IPS-NIHi7 (cell line): ENCODE measurements around the gene PTGER2.
A peak's percentile ranks its signal among the peaks of the same experiment; 100 is the strongest.

Source experiments
- DNase-seq: peaks from one replicate; pipeline ENCODE4 v3.0.0; 2012; ENCODE audit warnings: mixed read lengths; ENCODE audit errors: extremely low spot score

PTGER2 gene

GRCh38 chr14:52304248-52304904 is 9.7 kb upstream of the PTGER2 start:
- no peak for DNase-seq

DNA sequence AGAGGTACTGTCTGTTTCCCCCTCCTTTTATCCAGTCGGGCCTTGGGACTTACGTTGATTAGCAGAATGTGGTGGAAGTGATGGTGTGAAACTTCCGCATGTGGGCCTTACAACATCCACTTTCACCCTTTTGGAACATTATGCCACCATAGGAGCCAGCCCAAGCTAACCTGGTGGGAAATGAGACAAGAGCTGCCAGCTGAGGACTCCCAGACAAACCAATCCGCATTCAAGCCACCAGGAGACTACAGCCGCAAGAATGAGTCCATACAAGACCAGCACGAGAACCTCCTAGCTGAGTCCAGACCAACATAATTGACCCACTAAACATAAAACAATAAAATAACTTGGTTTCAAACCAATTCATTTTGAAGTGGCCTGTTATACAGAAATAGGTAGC is 9.1 kb upstream of the PTGER2 start:
- no peak for DNase-seq

DNA sequence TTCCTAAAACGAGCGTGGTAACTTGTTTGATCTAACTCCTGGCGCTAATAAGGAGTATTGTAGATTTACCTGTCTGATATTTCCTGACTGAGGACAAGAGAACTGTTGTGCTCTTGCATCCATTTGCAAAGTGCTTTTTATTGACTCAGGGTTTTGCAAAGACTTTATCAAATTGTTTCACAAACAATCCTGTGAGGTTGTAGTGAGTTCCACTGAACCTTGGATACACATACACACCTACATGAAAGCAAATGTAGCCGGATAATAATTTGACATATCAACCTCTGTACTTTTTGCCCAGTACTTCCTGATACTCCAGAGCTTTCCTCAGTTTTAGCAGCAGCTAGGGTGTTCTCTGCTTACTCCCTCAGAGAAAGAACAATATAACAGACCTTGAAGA is 6.7 kb upstream of the PTGER2 start:
- no peak for DNase-seq

GRCh38 chr14:52307905-52308304 is 6.2 kb upstream of the PTGER2 start:
- DNase-seq, result no peak

DNA sequence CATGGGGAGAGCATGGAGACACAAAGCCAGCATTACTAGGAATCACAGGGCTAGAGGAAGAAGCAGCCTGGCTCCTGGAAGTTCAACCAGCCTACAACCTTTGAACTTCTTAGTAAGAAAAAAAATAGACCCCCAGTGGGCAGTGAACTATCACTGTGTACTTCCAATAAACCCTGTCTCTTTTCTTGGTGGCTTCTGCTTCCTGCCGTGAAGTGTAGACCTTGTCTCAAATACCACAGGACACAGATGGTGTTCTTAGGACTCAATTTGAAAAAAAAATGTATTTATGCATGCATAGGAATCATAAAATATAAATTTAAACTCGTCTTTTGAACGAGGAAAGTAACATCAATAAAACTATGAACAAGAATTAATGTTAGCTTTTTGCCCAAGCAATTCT is 3.6 kb upstream of the PTGER2 start:
- DNase-seq, result no peak

DNA sequence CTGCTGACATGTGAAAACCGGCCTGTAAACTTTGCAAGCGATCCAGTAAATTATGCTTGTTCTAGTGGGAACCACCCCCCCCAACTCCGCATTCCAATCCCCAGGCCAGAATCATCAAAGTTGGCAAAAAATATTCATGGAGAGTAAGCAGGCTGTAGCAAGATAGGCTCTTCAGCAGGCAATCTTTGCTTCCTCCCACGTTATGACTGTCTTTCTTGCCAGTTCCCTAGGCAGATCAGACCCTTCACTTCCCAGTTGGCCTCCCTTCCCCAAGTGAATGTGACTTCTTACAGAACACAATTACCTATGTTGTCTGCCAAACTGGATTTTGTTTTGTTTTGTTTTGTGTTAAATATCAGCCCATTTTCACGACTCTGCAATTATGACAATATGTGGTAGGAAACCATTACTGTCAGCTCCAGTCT is 1.2 kb upstream of the PTGER2 start:
- DNase-seq, result no peak

DNA sequence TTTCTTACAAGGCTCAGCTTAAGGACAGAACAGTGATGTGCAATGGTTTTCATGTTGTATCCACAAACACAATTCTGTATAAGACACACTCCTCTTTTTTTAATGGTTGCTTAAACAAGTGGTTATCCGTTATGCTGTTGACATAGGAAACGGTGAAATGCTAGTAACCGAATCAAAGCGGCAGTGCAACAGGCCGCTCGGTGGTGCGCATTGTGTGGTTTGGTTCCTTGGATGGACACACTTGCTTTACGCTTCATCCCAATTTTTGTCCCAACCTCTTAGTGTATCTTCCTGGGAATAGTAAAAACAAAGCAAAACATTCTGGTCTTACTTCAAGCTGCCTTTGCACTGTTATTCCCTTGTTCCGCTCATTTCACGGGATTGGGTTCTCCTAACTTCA is 650 bp upstream of the PTGER2 start:
- no peak for DNase-seq

GRCh38 chr14:52314595-52315354 is 663 bp downstream of the PTGER2 start:
- peak; percentile 58 for DNase-seq

GRCh38 chr14:52315355-52315718 is 1.2 kb downstream of the PTGER2 start:
- no peak for DNase-seq

DNA sequence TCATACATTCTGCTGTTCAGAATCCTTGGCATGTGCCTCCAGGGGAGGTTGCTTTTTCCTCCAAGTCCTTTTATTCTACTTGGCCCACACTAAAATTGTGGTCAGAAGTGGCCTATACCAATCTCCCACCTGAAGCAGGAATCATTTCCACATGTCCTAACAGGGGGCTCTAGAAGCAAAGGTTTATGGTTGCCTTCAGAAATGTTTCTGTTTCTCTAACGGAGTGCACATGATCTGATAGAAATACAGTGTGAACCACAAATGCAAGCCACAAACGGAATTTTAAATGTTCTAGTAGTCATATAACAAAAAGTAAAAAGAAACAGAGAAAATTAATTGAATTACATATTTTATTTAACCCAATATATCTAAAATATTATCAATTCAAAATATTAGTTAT is 4.0 kb downstream of the PTGER2 start:
- no peak for DNase-seq

- DNase-seq, result no peak
Observed at GRCh38 chr14:52318826-52319645, 4.9 kb downstream of the PTGER2 start.

GRCh38 chr14:52319919-52320318 is 5.8 kb downstream of the PTGER2 start:
- no peak for DNase-seq

DNA sequence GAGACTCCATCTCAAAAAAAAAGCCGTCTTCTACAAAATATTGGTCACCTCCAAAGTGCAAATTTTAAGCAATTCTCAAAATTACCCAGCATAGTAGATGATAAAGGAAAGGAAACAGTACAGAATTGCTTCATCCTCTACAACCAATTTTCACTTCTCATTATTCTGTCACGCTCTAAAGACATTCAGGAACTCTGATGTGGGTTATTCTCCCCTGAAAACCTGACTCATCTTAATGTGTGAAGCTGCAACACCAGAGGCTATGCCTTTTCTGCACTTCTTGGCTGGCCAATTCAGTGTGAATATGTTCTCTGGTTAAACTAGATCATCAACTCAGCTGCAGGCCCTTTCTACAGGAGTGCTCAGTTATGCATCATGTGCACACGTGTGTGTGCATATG is 11.0 kb downstream of the PTGER2 start:
- no peak for DNase-seq

DNA sequence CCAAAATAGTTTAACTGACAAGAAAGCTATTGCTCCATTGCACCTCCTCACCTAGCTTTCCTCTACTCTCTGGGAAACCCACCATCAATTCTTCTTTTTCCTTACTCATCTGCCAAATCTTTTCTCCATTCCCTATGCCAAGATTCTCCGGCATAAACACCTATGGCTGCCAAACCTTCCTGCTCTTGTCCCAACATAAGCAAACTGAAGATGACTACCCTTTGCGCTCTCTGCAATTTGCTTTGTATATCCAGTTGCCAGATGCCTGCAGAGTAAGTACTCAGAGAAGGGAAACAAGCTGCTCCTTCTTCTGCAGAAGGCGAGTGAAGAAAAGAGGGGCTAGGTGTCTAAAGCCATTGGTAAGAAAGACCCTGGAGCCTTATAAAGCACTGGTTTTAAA is 11.5 kb downstream of the PTGER2 start:
- no peak for DNase-seq

GRCh38 chr14:52327374-52328226 is 13.5 kb downstream of the PTGER2 start:
- DNase-seq, result no peak

DNA sequence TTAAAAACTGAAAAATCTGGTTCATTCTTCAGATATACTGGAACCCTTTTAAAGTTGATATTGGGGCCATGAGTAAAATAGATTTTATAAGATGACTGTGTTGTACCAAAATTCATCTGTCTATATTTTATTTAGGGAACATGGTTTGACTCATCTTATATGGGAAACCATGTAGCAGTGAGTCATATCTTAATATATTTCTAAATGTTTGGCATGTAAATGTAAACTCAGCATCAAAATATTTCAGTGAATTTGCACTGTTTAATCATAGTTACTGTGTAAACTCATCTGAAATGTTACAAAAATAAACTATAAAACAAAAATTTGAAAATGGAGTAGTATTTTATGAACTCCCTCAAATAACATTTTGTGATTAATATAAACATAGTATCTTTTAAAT is 14.2 kb downstream of the PTGER2 start:
- no peak for DNase-seq

- DNase-seq, result no peak
Observed at GRCh38 chr14:52329678-52330369, 15.7 kb downstream of the PTGER2 start.

DNA sequence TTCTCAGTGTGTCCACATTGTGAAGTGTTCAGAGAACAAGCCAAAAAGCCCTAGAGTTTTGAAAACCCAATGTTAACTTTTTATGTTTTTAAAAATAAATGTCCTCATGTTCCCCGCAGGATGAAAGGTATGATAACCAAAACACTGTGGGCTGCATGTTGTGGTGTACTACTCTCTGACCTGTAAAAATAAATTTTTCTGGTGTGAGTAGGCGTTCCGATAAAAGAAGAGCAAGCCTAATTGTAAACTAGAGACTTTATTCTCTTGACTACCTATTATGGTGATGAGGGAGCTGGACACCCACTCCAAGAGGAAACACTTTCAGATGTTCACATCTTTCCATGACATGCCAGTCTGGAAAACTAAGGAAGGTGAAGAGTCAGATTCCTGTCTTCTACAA is 18.2 kb downstream of the PTGER2 start:
- no peak for DNase-seq

DNA sequence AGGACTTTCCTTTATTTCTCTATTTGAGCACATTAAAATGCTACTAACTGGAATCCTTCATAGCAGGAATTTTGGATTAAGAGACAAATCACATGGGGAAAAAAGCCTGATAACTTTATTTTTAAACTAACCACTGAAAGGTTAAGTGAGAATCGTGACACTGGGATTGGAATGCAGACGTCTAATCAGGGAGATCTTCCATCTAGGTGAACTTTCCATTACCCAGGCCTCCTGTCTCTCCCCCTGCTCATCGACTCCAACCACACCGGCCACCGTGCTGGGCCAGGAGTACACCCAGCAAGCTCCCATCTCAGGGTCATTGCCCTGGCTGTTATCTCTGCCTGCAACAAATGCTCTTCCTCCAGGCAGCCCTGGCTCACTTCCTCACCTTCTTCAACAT is 19.0 kb downstream of the PTGER2 start:
- no peak for DNase-seq

- no peak for DNase-seq
Observed at GRCh38 chr14:52333823-52334657, 19.9 kb downstream of the PTGER2 start.
